HG02938 (cell line): ENCODE measurements around the gene ADD3.

Experiments used
- ATAC-seq: cut with Tn5 transposase; IDR thresholded peaks from one replicate; pipeline ENCODE4 v1.9.1; 2021; ENCODE audit warnings: mild to moderate bottlenecking, moderate library complexity; ENCODE audit not compliant: unreplicated experiment

Gene ADD3

DNA sequence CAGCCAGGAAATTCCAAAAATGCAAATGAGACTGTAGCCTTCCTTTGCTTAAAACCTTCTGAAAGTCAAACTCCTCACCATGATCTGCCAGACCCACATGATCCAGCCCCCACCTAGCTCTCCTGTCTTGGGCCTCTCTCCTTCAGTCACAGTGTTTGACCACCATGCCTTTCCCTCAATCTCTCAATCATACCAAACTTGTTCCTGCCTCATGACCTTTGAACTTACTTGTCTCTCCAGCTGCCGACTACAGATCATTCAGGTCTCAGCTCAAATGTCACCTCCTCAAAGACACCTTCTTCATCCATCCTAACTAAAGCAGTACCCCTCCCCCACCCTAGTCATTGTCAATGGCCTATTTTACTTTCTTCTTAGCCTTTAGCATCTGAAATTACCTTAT lies 9.3 kb upstream of the ADD3 start:
- ATAC-seq: no peak

- ATAC-seq: no peak
Measured at GRCh38 chr10:110002801-110003523, 4.8 kb upstream of the ADD3 start.

GRCh38 chr10:110003524-110003885 lies 4.3 kb upstream of the ADD3 start:
- ATAC-seq: no peak

- ATAC-seq: no peak
Measured at GRCh38 chr10:110005719-110006118, 2.1 kb upstream of the ADD3 start.

DNA sequence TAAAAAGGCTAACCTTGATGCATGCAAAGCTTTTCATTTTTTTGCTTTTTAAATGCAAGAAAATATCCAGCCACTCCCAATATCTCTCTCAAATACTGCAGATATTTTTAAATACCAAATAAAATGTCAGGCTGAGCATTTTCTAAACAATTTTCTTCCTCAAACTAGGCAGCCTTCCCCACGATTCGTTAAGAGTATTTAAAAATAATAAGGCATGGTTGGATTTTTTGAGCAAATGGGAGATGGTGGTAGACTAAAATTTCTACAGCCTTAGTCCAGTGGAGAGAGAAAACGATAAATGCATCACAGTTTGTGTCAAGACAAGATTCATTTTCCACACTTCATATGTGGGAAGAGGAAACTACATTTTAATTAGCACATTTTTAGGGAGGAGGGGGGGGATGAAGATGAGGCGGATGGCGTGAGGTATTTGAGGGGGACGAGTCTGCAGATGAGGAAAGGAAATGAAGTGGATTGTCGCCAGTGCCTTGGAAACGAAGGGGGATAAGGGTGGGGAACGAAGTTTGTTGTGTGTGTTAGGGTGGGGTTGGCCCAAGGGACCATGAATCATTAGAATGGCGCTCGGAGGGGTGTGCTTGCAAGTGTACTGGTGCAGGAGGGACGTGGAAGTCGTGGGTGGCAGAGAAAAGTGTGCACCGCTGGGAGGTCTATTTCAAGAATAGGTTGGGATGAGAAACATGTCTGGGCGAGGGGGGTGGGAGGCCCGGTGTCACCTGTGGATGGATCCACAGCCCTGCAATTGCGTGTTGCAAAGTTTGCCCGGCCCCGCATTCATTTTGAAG lies 1.2 kb upstream of the ADD3 start:
- no peak for ATAC-seq

GRCh38 chr10:110007161-110007700 lies 553 bp upstream of the ADD3 start:
- ATAC-seq: peak; percentile 30

GRCh38 chr10:110008518-110009339 lies 945 bp downstream of the ADD3 start:
- ATAC-seq: peak; percentile 20

GRCh38 chr10:110009736-110010475 lies 2.1 kb downstream of the ADD3 start:
- ATAC-seq: no peak

GRCh38 chr10:110010486-110011378 lies 2.9 kb downstream of the ADD3 start:
- no peak for ATAC-seq

DNA sequence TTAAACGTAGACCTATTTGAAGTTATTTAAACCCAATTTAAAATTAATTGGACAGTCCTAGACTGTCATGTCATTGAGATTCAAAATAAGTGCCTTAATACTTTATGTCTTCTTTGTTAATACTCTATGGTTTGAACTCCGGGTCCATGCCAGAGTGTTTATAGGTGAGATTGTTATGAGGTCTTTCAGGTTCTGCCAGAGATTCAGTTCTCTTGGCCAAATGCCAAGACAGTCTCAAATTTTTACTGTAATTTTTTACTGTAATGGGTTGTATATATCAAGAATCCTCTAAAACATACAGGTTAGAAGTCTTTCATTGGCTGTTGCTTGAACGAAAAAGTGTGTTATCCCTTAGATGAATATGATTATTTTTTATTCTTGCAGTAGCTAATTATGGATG lies 3.9 kb downstream of the ADD3 start:
- ATAC-seq: no peak

GRCh38 chr10:110013630-110014293 lies 6.0 kb downstream of the ADD3 start:
- ATAC-seq: no peak

- ATAC-seq: no peak
Measured at GRCh38 chr10:110016039-110016438, 8.3 kb downstream of the ADD3 start.

DNA sequence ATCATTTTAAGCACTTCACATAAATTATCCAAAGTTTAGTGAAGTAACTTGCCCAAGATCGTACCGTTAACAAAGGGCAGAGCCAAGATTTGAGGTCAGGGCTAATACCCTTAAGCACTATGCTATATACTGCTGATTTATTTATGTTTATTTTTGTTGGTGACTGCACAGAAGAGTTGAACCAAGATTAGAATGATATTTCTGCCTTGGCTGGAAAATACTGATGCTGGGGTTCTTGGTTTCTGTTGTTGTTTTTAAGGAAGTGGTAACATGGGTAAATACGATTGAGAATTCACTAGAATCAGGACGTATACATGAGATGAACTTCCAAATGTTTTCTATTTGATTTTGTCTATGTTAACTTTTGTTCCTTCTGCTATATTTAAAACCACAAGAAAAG lies 9.3 kb downstream of the ADD3 start:
- ATAC-seq: no peak

GRCh38 chr10:110017907-110018306 lies 10.1 kb downstream of the ADD3 start:
- no peak for ATAC-seq

GRCh38 chr10:110020265-110020664 lies 12.5 kb downstream of the ADD3 start:
- no peak for ATAC-seq

GRCh38 chr10:110022716-110023504 lies 15.1 kb downstream of the ADD3 start:
- no peak for ATAC-seq

DNA sequence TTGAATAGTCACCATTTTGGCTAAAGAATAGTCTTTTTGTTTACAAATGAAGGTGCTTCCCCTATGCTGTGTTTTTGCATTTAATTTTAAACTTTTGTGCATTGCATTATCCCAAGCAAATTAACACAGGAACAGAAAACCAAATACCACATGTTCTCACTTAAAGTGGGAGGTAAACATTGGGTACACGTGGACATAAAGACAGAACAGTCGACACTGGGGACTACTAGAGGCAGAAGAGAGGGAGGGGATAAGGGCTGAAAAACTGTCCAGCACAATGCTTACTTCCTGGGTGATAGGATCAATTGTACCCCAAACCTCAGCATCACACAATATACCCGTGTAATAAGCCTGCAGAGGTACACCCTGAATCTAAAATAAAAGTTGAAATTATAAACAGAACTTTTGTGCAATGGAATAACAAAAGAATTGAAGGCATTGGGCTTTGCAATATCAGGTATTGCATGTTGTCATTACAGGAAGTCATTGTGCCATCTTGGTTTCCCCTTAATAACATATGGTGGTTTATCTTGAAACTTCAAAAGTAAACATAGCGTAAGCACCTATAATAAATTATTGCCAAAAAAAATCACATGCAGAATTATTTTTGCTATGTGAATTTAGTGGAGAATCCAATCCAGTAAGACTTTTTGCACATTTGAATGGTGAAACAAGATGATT lies 16.1 kb downstream of the ADD3 start:
- no peak for ATAC-seq

DNA sequence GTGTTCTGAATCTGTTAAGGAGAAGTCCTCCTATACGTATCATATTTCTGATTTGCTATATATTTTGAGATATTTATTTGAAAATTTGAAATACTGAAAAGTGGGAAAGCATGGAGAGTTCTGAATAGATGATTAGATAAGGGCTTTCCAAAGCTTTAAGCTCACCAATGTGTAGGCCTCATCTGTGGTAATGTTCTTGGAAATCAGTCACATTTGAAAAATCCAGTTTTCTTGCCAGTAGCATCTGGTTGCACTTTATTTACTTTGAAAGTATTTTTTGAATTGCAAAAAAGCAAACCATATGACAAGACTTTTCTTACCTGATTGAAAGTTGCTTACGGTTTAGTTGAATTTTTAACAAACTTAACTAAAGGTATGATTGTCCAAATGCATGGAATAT lies 21.7 kb downstream of the ADD3 start:
- ATAC-seq: no peak
